ENCODE measurements around the gene TUSC1.

GRCh38 chr9:25724424-25724823 is 46.2 kb upstream of the TUSC1 start:
- TF ChIP-seq MYC (IDR thresholded peaks at IDR 0.05; ENCODE audit: low read depth, low read length) = no peak
- no peak for TF ChIP-seq CTCF (IDR thresholded peaks at IDR 0.05; ENCODE audit: low read depth, low read length)

All from NB4 (cell line).